Astrocyte of the cerebellum (primary cell): ENCODE data around the gene RAPGEFL1.
"Not testable (repeated sequence)": the region's sequence is repeated elsewhere in the genome, so short reads cannot be mapped to it uniquely, and the experiment has no call there.

ENCODE experiments used
- DNase-seq: peaks from one replicate; pipeline ENCODE4 v3.0.0-alpha.2; 2011; ENCODE audit warnings: low read depth
- H3K4me3 ChIP-seq: 2 replicates; pipeline ENCODE4 v1.5.1; 2011; ENCODE audit warnings: mild to moderate bottlenecking, low read depth, low read length, moderate library complexity
- in situ Hi-C: cut with HindIII; loops from 2 replicates; pipeline ENCODE4 v1.10.0; 2017; ENCODE audit warnings: low sequenced_read_pairs
- TF ChIP-seq, protein P1 (sequence below): IDR thresholded peaks from 2 replicates; pipeline ENCODE4 v1.5.1; 2012; ENCODE audit warnings: low read length, low read depth, moderate library complexity, mild to moderate bottlenecking; ENCODE audit errors: missing control alignments

RAPGEFL1 gene, protein sequence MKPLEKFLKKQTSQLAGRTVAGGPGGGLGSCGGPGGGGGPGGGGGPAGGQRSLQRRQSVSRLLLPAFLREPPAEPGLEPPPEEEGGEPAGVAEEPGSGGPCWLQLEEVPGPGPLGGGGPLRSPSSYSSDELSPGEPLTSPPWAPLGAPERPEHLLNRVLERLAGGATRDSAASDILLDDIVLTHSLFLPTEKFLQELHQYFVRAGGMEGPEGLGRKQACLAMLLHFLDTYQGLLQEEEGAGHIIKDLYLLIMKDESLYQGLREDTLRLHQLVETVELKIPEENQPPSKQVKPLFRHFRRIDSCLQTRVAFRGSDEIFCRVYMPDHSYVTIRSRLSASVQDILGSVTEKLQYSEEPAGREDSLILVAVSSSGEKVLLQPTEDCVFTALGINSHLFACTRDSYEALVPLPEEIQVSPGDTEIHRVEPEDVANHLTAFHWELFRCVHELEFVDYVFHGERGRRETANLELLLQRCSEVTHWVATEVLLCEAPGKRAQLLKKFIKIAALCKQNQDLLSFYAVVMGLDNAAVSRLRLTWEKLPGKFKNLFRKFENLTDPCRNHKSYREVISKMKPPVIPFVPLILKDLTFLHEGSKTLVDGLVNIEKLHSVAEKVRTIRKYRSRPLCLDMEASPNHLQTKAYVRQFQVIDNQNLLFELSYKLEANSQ

DNA sequence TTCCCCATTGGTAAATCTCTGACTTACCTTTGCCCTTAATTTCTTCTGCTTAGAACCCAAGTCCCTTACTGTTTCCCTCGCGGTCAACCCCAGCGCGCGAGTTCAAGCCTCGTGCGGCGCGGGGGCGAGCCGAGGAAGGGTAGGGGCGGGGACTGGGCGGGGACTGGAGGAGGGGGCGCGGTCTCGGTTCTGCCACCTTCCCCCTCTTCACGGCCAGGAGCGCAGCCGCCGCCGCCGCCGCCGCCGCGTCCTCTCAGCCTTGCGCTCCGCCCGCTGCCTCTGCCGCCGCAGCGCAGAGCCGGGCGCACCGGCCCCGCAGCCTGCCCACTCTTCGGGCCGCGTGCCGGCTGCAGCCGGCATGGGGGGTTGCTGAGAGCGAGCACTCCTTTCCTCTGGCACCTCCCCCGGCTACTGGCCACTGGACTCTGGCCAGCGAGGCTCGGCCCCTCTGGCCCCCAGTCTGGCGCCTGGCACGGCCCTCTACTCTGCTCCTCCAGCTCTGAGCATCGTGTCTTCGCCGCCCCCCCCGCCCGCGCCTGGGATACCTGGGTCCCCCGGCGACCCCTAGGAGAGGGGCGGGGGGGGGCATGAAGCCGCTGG lies at the start of gene RAPGEFL1:
RAPGEFL1 (plus strand) TSS at position 196 of the 600 bp plus-strand sequence; CDS start at position 588, 392 bp downstream.
- no peak for DNase-seq
- H3K4me3 ChIP-seq: peak within 1 kb of the TSS; percentile 49
- in situ Hi-C loops: loop anchor here (10.0 kb wide), 1 partner anchor 183 kb away; no protein-coding TSS in a partner anchor
- TF ChIP-seq, protein P1, sequence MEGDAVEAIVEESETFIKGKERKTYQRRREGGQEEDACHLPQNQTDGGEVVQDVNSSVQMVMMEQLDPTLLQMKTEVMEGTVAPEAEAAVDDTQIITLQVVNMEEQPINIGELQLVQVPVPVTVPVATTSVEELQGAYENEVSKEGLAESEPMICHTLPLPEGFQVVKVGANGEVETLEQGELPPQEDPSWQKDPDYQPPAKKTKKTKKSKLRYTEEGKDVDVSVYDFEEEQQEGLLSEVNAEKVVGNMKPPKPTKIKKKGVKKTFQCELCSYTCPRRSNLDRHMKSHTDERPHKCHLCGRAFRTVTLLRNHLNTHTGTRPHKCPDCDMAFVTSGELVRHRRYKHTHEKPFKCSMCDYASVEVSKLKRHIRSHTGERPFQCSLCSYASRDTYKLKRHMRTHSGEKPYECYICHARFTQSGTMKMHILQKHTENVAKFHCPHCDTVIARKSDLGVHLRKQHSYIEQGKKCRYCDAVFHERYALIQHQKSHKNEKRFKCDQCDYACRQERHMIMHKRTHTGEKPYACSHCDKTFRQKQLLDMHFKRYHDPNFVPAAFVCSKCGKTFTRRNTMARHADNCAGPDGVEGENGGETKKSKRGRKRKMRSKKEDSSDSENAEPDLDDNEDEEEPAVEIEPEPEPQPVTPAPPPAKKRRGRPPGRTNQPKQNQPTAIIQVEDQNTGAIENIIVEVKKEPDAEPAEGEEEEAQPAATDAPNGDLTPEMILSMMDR: no peak

DNA sequence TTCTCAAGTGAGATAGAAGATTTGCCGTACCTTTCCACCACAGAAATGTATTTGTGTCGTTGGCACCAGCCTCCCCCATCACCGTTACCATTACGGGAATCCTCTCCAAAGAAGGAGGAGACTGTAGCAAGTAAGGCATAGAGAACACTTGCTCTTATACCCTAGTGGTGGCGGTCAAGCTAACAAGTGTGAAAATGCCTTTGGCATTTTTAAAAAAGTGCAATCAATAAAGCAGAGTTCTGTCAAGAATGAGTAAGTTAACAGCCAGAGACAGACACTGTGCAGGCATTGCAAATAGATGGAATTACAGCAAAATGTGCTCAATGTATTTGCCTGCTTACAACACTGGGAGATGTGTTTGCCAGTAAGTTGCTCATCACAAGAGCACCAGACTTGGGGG lies 47.8 kb upstream of the RAPGEFL1 start:
- in situ Hi-C loops: no loop called here
- TF ChIP-seq, protein P1: no peak
- H3K4me3 ChIP-seq: no peak overlapping the region
- DNase-seq: no peak

DNA sequence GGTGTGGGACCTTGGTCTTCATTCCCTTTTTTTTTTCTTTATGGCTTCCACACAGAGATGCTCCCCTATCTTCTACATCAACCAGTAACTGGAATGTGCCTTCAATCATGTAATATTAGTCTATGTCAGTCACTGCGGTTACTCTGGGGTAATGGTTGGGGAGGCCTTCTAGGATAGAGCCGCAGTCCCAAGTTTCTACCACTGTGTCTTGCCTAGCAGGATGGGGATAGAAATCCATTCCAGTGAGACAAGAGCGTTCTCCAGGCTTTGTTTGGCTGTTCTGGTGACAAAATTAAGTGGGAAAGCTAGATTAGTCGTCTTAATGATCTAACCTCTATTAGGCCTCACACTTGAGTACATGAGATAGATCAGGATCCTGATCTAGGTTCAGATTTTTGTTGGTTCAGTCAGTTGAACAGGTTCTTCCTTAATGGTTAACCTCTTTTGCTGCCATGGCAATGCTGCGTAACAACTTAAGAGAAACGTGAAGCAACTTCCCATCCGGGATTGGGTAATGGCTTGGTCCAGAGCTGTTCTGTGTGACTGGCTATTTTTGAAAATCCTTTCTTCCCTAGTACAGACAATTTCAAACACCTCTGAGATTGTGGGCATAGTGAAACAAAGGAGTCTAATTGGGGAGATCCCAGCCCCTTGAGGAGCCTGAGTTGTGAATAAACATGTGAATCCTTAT lies 46.8 kb upstream of the RAPGEFL1 start:
- in situ Hi-C loops: no loop called here
- TF ChIP-seq, protein P1: no peak
- no peak for DNase-seq
- no peak overlapping the region for H3K4me3 ChIP-seq

DNA sequence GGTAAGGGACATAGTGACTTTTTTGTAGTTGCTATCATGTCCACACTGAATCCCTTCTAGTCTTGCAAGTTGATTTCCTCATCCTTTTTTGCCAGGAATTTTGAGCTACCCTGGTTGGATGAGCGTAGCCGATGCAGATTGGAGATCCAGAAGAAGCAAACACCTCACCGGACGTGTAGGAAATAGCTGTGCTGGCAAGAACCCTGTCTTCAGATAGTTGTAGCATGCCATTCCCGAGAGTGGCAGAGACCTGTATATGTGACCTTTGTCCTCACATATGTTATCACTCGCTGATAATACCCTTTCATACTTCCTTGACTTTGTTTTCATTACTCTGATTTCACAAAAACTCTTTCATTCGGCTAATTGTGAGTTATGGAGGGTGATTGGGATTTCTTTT lies 43.1 kb upstream of the RAPGEFL1 start:
- DNase-seq: no peak
- in situ Hi-C loops: no loop called here
- H3K4me3 ChIP-seq: no peak overlapping the region
- TF ChIP-seq, protein P1: no peak

DNA sequence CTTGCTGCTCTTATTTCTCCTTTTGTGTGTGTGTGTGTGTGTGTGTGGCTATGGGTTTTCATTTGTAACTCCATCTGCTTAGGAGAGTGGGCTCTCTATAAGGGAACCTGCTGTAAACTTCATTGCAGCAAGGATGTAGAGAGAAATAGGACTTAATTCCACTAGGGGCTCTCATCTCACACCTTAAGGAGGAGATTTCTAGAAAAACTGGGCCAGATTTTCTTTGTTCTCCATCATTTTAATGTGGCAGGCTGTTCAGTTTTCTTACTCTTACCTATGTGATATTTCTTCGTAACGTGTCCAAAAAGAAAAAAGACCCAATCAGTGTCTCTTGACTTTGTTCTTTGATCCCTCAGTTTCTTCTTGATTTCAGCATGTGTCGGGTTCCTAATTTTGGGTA lies 41.5 kb upstream of the RAPGEFL1 start:
- no peak for DNase-seq
- TF ChIP-seq, protein P1: peak; percentile 6
- in situ Hi-C loops: no loop called here
- H3K4me3 ChIP-seq: no peak overlapping the region

DNA sequence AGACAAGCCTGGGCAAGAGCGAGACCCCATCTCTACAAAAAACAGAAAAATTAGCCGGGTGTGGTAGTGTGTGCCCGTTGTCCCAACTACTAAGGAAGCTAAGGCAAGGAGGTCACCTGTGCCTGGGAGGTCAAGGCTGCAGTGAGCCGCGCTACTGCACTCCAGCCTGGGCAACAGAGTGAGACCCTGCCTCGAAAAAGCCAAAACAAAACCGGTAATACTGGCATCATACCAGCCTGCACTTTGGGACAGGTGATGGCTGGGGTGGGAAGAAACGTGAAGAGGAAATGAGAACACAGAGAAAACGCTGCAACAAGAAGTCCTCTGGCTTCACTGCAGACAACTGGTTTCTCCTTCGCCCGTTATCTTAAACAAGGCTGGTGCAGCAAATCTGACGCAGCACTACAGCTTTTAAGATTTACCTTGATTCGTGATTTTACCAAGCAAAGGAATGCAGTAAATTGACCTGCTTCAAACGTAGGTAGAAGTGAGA lies 37.7 kb upstream of the RAPGEFL1 start:
- DNase-seq: no peak
- in situ Hi-C loops: no loop called here
- TF ChIP-seq, protein P1: no peak
- H3K4me3 ChIP-seq: peak overlapping the region; percentile 73

DNA sequence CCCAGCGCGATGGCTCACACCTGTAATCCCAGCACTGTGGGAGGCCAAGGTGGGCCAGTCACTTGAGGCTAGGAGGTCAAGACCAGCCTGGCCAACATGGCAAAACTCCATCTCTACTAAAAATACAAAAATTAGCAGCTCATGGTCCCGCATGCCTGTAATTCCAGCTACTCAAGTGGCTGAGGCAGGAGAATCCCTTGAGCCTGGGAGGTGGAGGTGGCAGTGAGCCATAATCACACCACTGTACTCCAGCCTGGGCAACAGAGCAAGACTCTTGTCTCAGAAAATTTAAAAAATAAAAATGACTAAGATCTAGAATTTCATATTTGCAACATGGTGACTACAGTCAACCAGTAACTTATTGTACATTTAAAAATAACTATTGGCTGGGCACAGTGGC lies 34.1 kb upstream of the RAPGEFL1 start:
- DNase-seq, H3K4me3 ChIP-seq, in situ Hi-C loops: not testable (repeated sequence)
